Measurements from ENCODE around the gene TRIM33.

DNA sequence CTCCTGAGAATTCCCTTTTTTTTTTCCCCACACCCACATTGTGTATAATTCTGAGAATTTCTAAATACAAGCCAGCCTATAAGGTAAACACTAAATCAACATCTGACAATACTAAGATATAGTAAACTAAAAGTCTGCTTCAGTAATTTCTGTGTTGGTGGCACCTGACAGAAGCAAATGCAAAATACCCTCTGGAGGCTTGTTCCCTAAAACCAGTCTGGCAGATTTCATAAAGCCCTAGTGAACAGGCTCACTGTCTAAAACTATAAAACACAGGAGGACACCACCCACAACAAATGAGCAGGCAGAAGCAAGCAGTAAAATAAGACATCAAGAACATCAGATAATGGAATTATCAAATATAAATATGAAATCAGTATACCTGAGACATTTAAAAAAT, 11.5 kb downstream of the TRIM33 start:
- TF ChIP-seq, protein P1, sequence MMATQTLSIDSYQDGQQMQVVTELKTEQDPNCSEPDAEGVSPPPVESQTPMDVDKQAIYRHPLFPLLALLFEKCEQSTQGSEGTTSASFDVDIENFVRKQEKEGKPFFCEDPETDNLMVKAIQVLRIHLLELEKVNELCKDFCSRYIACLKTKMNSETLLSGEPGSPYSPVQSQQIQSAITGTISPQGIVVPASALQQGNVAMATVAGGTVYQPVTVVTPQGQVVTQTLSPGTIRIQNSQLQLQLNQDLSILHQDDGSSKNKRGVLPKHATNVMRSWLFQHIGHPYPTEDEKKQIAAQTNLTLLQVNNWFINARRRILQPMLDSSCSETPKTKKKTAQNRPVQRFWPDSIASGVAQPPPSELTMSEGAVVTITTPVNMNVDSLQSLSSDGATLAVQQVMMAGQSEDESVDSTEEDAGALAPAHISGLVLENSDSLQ (IDR thresholded peaks at IDR 0.05), result no peak
- TF ChIP-seq, protein P2, sequence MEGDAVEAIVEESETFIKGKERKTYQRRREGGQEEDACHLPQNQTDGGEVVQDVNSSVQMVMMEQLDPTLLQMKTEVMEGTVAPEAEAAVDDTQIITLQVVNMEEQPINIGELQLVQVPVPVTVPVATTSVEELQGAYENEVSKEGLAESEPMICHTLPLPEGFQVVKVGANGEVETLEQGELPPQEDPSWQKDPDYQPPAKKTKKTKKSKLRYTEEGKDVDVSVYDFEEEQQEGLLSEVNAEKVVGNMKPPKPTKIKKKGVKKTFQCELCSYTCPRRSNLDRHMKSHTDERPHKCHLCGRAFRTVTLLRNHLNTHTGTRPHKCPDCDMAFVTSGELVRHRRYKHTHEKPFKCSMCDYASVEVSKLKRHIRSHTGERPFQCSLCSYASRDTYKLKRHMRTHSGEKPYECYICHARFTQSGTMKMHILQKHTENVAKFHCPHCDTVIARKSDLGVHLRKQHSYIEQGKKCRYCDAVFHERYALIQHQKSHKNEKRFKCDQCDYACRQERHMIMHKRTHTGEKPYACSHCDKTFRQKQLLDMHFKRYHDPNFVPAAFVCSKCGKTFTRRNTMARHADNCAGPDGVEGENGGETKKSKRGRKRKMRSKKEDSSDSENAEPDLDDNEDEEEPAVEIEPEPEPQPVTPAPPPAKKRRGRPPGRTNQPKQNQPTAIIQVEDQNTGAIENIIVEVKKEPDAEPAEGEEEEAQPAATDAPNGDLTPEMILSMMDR (IDR thresholded peaks at IDR 0.05 in 2 of 3, conservative IDR thresholded peaks at IDR 0.05 in 1 of 3; ENCODE audit: control insufficient read depth in 2 of 3, extremely low read depth in 1 of 3, insufficient read depth in 1 of 3, low read depth in 3 of 3, low read length in 3 of 3), result no peak
